SIG-M5 treated with dmso at 0.1 percent for 504 hours (cell line): ENCODE data around the gene PHKB.
"Not testable (repeated sequence)": the region's sequence is repeated elsewhere in the genome, so short reads cannot be mapped to it uniquely, and the experiment has no call there.

Source experiments
- DNase-seq: peaks from one replicate; lab custom pipeline; 2025; ENCODE audit not compliant: unreplicated experiment; lab: John Stamatoyannopoulos, UW

PHKB gene

DNA sequence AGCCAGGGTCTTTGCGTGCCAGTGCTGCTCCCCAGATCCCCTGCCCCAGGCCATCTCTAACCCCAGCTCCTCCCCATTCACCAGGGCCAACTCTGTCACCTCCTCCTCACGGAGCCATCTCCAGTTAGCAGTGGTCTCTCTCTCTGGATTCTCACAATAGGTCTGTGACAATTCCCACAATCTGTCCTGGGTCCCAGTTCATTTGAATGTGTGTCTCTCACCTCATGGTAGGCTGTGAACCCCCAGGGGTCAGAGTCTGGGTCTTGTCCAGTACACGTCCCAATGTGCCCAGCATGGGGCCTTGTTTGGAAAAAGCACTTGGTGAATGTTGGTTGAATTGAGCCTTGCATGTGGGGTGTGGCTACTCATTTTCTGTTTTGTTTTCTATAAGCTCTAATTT, 205.3 kb downstream of the PHKB start:
- DNase-seq = no peak

GRCh38 chr16:47667956-47668355, 206.8 kb downstream of the PHKB start:
- no peak for DNase-seq

- DNase-seq = no peak
Observed at GRCh38 chr16:47672475-47672874, 211.3 kb downstream of the PHKB start.

- DNase-seq = no peak
Observed at GRCh38 chr16:47676635-47677177, 215.6 kb downstream of the PHKB start.

DNA sequence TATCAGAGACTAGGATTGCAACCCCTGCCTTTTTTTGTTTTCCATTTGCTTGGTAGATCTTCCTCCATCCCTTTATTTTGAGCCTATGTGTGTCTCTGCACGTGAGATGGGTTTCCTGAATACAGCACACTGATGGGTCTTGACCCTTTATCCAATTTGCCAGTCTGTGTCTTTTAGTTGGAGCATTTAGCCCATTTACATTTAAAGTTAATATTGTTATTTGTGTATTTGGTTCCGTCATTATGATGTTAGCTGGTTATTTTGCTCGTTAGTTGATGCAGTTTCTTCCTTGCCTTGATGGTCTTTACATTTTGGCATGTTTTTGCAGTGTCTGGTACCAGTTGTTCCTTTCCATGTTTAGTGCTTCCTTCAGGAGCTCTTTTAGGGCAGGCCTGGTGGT, 220.4 kb downstream of the PHKB start:
- DNase-seq = not testable (repeated sequence)

DNA sequence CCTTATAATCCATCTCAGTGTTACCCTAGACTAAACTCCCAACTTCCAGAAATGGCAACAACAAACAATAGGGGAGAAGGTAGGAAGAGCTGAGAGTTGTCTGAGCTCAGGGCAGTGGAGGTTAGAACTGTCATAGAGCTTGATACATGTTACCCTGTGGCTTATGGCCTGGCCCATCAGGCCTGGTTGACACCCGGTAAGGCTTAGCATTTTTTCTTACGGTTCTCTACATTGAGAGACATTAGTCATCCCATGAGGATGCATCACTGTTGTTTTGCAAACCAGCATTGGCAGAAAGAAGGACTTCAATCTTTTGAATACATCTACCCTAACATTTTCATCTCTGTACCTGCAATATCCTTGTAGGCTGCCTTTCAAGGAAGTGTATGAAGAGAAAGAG, 226.6 kb downstream of the PHKB start:
- DNase-seq = no peak

GRCh38 chr16:47693226-47693625, 232.1 kb downstream of the PHKB start:
- no peak for DNase-seq

DNA sequence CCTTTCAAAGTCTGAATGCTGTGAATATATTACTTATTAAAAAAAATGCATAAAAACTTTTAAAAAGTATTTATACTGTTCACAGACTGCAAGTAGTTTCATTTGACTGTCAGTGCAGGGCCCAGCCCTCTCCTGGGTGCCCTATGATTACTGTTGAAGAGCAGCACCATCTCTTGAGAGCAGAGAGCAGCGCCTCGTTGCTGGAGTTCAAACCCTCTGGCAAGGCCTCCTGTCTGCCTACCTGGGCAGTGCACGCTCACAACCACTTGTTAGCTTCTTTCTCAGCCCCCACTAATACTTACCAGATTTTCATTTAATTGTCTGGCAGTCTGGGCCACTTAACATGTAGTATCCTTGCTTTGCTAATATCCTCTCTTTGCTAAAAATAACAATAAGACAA, 233.4 kb downstream of the PHKB start:
- DNase-seq = no peak

- no peak for DNase-seq
Observed at GRCh38 chr16:47695756-47696155, 234.6 kb downstream of the PHKB start.

DNA sequence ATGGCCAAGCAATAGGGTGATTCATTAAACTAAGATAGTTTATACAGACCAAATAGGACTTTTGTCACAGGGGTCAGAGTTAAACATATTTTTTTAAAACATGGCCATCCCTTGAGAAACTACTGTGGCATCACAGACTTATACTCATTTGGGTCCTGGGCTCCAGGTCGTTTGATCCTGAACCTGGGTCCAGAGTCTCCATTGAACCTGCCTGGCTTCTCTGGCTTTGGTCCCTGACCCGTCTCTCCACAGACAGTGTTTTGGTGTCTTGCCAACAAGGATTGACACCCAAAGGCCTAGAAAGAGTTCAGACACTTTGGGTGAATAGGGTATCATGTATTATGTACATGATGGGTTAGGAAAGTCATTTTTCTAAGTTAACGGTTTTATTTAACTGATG, 236.7 kb downstream of the PHKB start:
- DNase-seq = no peak

DNA sequence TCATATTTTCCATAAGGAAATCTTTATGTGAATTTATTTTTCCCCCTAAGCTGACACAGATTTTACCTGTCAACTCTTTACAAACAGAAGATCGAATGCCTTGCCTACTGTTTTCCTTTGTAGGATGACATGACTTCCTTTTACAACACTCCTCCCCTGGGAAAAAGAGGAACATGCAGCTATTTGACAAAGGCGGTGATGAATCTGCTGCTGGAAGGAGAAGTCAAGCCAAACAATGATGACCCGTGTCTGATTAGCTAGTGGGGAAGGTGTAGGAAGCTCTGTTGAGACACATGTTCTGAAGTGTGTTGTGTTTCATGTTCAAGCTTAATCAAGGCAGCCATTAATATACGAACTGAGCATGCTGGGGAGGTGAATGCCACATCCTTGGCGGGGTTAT, 238.0 kb downstream of the PHKB start:
- peak; percentile 38 for DNase-seq

GRCh38 chr16:47700857-47701587, 239.9 kb downstream of the PHKB start:
- DNase-seq = no peak

DNA sequence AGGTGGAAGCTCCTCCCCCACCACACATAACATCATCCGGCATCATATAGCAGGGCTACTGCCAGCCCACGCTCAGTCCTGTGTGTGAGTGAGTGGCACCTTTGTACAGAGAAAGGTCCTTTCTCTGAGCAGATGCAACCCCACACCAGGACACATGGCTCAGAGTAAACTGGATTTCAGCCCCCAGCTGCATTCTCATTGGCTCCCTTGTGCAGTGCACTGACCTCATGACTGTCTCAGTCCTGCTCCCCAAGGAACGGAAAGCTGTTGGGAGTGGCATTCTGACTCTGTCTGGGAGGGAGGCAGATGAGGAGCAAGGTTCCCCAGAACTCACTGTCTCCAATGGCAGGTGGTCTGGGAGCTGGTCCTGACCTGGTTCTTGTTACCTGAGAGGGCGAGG, 244.1 kb downstream of the PHKB start:
- no peak for DNase-seq

GRCh38 chr16:47711809-47712208, 250.7 kb downstream of the PHKB start:
- no peak for DNase-seq

GRCh38 chr16:47712276-47713224, 251.4 kb downstream of the PHKB start:
- DNase-seq = no peak

GRCh38 chr16:47713225-47713595, 252.1 kb downstream of the PHKB start:
- no peak for DNase-seq

GRCh38 chr16:47715442-47716083, 254.4 kb downstream of the PHKB start:
- DNase-seq = no peak

DNA sequence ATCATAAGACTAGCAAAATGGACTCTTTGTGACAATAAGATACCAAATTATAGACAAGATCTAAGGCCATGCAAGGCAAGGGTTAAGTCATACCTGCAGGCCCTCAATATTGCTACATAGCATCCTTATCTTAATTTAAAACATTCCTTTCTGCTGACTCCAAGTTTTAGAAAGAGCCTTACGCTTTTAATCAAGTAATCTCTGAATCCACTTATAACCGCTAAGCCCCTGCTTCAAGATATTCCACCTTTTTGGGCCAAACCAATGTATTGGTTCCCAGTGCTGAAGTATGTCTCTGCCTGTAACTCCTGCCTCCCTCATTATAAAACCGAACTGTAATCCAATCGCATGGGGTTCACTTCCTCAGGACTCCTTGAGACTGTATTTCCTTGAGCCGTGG, 255.4 kb downstream of the PHKB start:
- no peak for DNase-seq

- DNase-seq = no peak
Observed at GRCh38 chr16:47719713-47720112, 258.6 kb downstream of the PHKB start.

GRCh38 chr16:47721006-47721637, 260.0 kb downstream of the PHKB start:
- no peak for DNase-seq

DNA sequence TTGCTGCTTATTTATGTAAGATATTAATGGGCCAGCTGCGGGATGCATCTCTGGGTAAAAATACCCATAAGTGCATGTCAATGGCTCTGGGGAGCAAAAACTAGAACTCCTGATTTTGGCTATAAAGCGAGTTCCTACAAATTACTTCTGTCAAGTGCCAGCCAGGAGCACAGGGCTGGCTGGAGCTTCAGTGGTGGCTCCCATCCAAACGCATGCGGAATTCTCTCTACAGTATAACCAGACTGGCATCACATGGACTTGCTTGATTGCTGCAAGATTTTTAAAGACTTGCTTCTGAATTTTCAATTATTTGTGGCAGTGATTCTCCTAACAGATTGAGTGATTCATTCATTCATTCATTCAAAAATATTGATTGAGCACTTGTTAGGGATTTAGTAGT, 260.9 kb downstream of the PHKB start:
- no peak for DNase-seq
